Measurements from ENCODE around the gene ABCA7. TPM values are rescaled to one million over a fixed set of nuclear protein-coding genes. Genes with fewer than 3 reads are reported as not detected.

The ABCA7 gene
- total and polyA plus RNA-seq, 2 of the 8 experiments (the other 6 are each of a cell fraction or from before 2014, with no cell fraction given), result 10.4 to 25.6 TPM

DNA sequence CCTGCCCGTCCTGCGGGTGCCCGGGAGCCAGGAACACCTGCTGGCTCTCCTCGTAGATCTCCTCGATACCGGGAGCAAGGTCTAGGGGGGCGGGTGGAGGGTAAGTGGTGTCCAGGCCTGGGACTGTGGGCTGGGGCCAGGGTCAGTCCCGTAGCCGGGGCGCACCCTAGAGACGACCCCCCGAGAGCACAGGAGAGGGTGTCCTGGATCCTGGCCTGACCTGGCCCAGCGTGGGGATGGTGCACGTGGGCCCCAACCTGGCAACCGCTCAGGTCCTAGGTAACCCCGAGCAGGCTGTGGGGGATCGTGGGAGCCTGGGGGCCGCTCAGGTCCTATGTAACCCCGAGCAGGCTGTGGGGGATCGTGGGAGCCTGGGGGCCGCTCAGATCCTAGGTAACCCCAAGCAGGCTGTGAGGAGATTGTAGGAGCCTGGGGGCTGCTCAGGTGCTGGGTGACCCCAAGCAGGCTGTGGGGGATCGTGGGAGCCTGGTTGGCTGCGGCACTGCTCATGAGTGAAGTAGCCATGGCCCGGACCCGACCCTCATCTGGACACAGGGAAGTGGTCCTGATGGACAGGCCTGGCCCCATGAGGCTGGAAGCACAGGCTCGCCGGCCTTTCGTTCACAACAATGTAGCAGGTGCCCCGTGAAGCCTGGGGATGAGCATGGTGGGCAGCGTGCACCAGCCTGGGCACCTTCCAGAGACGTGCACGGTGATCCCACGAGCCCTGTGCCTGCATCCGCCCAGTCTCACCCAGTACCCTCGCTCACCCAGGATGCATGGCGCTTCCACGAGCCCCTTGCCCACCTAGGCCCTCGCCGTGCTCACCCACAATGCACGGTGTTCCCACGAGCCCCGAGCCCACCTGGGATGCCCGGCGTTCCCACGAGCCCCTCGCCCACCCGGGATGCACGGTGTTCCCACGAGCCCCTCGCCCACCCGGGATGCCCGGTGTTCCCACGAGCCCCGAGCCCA lies 70.1 kb downstream of the ABCA7 start (continued):
- no peak for TF ChIP-seq KDM5A (IDR thresholded peaks at IDR 0.05; ENCODE audit: low read length)
- no peak for TF ChIP-seq FOSL1 (IDR thresholded peaks at IDR 0.05; ENCODE audit: insufficient read depth, low read depth, low read length)
- TF ChIP-seq SUZ12 (IDR thresholded peaks at IDR 0.05; ENCODE audit: low read length), result no peak
- no peak for TF ChIP-seq SP1 (IDR thresholded peaks at IDR 0.05; ENCODE audit: low read depth, low read length)
- no peak for TF ChIP-seq SP4 (IDR thresholded peaks at IDR 0.05; ENCODE audit: low read length)
